ENCODE measurements around the gene TRAF4. TPM values are rescaled to one million over a fixed set of nuclear protein-coding genes. Genes with fewer than 3 reads are reported as not detected.

The TRAF4 gene
- total RNA-seq, 1 donor from 2014 or later = 143 TPM

DNA sequence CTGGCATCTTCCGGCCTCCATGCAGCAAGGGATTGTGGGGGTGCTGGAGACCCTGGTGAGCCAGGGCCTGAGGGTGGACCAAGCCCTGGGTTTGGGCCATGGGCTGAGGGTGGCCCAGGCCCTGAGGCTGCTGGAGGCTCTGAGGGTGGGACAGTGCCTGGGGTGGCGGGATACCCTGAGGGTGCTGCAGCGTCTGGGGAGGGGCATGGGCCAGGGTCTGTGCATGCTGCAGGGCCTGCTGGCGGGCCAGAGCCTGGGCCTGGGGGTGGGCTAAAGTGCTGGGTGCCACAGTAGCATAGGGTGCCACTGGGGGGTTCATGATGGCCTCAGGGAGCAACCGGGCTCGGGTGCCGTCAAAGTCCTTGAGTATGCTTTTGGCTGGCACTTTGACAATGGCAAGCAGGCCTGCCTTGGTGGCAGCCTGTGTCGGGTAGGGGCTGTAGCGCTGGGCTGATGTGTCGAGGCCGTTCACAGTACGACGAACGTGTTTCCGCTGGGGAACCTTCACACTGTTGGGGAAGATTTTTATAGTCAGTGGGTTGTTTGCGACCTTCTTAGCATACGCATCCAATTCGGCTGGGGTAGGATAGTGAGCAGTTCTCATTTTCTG lies 15.6 kb downstream of the TRAF4 start:
- Mint-ChIP-seq H3K4me1 (ENCODE audit: low read depth, unreplicated experiment) (peaks cover 17% of the 10 kb centered on the region), H3K36me3 (ENCODE audit: low read depth, unreplicated experiment) (peaks cover 15% of the 10 kb centered on the region), H3K27ac (ENCODE audit: unreplicated experiment) (peak overlapping the region; percentile 38), H3K27me3 (ENCODE audit: low read depth, unreplicated experiment) (no peaks in the 10 kb centered on the region), H3K4me3 (ENCODE audit: unreplicated experiment) (no peak overlapping the region), H3K9me3 (ENCODE audit: unreplicated experiment) (no peaks in the 10 kb centered on the region)
- no peak for TF ChIP-seq EZH2 (IDR thresholded peaks at IDR 0.05; ENCODE audit: insufficient read depth, low read length)
- TF ChIP-seq, protein P1, sequence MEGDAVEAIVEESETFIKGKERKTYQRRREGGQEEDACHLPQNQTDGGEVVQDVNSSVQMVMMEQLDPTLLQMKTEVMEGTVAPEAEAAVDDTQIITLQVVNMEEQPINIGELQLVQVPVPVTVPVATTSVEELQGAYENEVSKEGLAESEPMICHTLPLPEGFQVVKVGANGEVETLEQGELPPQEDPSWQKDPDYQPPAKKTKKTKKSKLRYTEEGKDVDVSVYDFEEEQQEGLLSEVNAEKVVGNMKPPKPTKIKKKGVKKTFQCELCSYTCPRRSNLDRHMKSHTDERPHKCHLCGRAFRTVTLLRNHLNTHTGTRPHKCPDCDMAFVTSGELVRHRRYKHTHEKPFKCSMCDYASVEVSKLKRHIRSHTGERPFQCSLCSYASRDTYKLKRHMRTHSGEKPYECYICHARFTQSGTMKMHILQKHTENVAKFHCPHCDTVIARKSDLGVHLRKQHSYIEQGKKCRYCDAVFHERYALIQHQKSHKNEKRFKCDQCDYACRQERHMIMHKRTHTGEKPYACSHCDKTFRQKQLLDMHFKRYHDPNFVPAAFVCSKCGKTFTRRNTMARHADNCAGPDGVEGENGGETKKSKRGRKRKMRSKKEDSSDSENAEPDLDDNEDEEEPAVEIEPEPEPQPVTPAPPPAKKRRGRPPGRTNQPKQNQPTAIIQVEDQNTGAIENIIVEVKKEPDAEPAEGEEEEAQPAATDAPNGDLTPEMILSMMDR (IDR thresholded peaks at IDR 0.05; ENCODE audit: insufficient read depth, low read depth, low read length) = no peak
- H3K4me3 ChIP-seq (ENCODE audit: insufficient read depth, low read depth, low read length) = no peak overlapping the region
- peaks cover 6% of the 10 kb centered on the region for H3K79me2 ChIP-seq (ENCODE audit: insufficient read depth, low read length)
- H3K9me3 ChIP-seq (ENCODE audit: insufficient read depth, low read depth, low read length) = no peaks in the 10 kb centered on the region
- no peak overlapping the region for H2AFZ ChIP-seq (ENCODE audit: low read depth, low read length)
- no peak overlapping the region for H3K9ac ChIP-seq (ENCODE audit: low read length)
- peaks cover 2% of the 10 kb centered on the region for H3K36me3 ChIP-seq (ENCODE audit: insufficient read depth, low read length)
- H3K4me1 ChIP-seq (ENCODE audit: insufficient read depth, low read length) = no peaks in the 10 kb centered on the region
- DNase-seq (ENCODE audit: low read depth) (no peak), FAIRE-seq (no peak)
- no peak overlapping the region for H3K4me2 ChIP-seq (ENCODE audit: low read length)
- H4K20me1 ChIP-seq (ENCODE audit: insufficient read depth, low read length) = peaks cover 74% of the 10 kb centered on the region
- no peaks in the 10 kb centered on the region for H3K27me3 ChIP-seq (ENCODE audit: insufficient read depth, low read length)
- no peak overlapping the region for H3K27ac ChIP-seq (ENCODE audit: low read depth, low read length)

DNA sequence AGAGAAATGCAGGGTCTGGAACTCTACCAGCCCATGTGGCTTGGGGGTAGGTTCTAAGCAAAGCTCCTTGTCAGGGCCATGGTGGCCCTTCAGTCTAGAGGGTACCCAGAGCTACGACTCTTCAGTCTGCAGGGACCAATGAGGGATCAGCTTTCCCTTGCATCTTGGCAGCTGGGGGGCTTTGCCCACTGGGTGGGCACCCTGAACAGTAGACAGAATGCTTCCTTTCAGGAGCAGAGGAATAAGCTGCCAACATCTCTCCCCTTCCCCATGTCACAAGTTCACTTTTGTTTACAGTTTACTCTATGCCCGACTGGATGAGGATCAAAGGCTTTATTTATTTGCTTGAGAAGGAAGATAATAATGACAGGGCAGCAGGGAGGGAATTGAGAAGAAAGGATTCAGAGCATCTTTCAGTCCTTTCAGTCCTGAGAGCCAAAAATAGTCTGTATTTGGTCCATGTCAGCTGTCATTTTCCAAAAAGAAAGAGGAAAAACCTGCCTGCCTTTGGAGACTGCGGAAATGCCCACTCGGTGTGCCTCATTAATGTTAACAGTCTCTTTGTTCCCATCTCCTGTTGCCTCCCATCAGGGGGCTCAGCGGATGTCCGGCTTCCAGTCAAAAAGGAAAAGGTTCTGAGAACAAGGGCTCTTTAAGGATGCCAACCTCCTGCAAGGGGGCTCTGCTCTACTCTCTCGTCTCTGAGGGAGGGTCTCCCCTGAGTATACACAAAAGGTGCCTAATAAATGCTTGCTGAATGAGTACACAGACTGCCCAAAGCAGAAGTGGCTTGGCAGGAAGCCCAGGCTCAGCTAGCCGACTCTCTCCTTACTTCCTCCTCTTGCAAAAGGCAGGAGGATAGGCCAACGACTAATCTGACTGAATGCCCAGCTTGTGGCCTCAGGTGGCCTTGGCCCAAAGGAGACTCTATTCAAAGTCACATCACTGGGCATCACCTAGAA lies 17.1 kb downstream of the TRAF4 start:
- FAIRE-seq (no peak), DNase-seq (ENCODE audit: low read depth) (peak; percentile 51)
- H3K79me2 ChIP-seq (ENCODE audit: insufficient read depth, low read length) = peaks cover 6% of the 10 kb centered on the region
- peaks cover 73% of the 10 kb centered on the region for H4K20me1 ChIP-seq (ENCODE audit: insufficient read depth, low read length)
- Mint-ChIP-seq H3K36me3 (ENCODE audit: low read depth, unreplicated experiment) (peaks cover 15% of the 10 kb centered on the region), H3K4me1 (ENCODE audit: low read depth, unreplicated experiment) (peaks cover 13% of the 10 kb centered on the region), H3K9me3 (ENCODE audit: unreplicated experiment) (no peaks in the 10 kb centered on the region), H3K27me3 (ENCODE audit: low read depth, unreplicated experiment) (no peaks in the 10 kb centered on the region), H3K4me3 (ENCODE audit: unreplicated experiment) (peak overlapping the region; percentile 40), H3K27ac (ENCODE audit: unreplicated experiment) (peak overlapping the region; percentile 26)
- H3K27me3 ChIP-seq (ENCODE audit: insufficient read depth, low read length) = no peaks in the 10 kb centered on the region
- H3K9ac ChIP-seq (ENCODE audit: low read length) = peak overlapping the region; percentile 3
- H3K36me3 ChIP-seq (ENCODE audit: insufficient read depth, low read length) = peaks cover 2% of the 10 kb centered on the region
- no peaks in the 10 kb centered on the region for H3K9me3 ChIP-seq (ENCODE audit: insufficient read depth, low read depth, low read length)
- H3K27ac ChIP-seq (ENCODE audit: low read depth, low read length) = no peak overlapping the region
- TF ChIP-seq EZH2 (IDR thresholded peaks at IDR 0.05; ENCODE audit: insufficient read depth, low read length) = no peak
- TF ChIP-seq, protein P1 (IDR thresholded peaks at IDR 0.05; ENCODE audit: insufficient read depth, low read depth, low read length) = no peak
- peak overlapping the region; percentile 4 for H3K4me2 ChIP-seq (ENCODE audit: low read length)
- H3K4me1 ChIP-seq (ENCODE audit: insufficient read depth, low read length) = no peaks in the 10 kb centered on the region
- H3K4me3 ChIP-seq (ENCODE audit: insufficient read depth, low read depth, low read length) = no peak overlapping the region
- H2AFZ ChIP-seq (ENCODE audit: low read depth, low read length) = no peak overlapping the region
